ENCODE results near the gene CRYBG3. TPM values are rescaled to one million over a fixed set of nuclear protein-coding genes. Genes with fewer than 3 reads are reported as not detected.

CRYBG3 gene
- total RNA-seq, 2 experiments from 2014 or later = 5.9 to 6.1 TPM

DNA sequence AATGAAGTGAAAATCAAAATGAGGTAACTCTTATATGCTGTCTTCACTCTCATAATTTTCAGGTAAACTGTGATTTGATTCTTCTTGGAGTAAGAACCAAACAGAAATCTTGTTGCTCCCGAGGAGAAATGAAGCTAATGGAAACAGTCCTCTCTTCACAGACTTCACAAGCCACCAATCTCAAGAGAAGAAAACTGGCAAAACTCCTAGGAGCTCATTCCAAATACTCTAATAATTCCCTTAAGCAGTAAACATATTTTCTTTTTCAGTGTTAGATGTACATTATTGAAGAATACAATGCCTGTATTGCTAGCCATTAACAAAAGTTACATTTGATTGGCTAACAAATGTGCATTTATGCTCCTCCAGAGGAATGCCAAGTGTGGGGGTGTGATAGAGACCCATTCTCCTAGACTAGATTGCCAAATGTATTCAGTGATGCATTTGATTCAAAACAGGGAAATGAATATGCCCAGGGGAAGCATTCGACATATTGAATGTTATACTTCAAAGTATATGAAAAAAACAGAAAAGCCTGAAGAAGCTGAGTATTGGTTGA lies 162.2 kb downstream of the CRYBG3 start:
- Mint-ChIP-seq H3K27me3 (peaks cover 3% of the 10 kb centered on the region), H3K4me3 (no peak overlapping the region), H3K36me3 (peaks cover 28% of the 10 kb centered on the region), H3K27ac (no peak overlapping the region), H3K9me3 (ENCODE audit: low read depth) (peaks cover 5% of the 10 kb centered on the region), H3K4me1 (peaks cover 45% of the 10 kb centered on the region)
- CTCF ChIA-PET = interaction anchor here (1.3 to 1.4 kb wide), 2 partner anchors 13 to 163 kb away, joined by 3 to 5 read pairs; no protein-coding TSS in a partner anchor
- ATAC-seq (no peak), DNase-seq (no peak)

DNA sequence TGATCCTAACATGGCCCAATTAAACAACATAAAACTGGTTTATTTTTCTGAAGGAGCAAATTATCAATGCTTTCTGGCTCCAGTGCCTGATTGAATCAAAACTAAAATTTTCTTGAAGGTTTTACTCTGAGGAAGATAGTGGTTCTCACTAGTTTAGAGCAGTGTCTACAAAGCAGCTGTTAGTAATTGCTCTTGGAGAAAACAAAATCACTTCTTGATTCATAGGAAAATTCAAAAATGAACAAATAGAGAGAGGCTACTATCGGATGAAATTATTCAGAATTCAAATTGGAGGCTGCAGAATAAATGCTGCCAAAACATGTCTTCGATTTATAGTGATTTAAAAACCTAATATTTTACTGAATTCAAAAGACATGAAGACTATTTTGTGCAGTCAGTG lies 165.5 kb downstream of the CRYBG3 start:
- ATAC-seq (no peak), DNase-seq (no peak)
- Mint-ChIP-seq H3K4me1 (peaks cover 32% of the 10 kb centered on the region), H3K27me3 (peaks cover 3% of the 10 kb centered on the region), H3K9me3 (ENCODE audit: low read depth) (peaks cover 5% of the 10 kb centered on the region), H3K27ac (no peak overlapping the region), H3K4me3 (no peak overlapping the region), H3K36me3 (peaks cover 24% of the 10 kb centered on the region)
- CTCF ChIA-PET = interaction anchor here (1.2 kb wide), 1 partner anchor 9 kb away, joined by 3 read pairs; no protein-coding TSS in a partner anchor

DNA sequence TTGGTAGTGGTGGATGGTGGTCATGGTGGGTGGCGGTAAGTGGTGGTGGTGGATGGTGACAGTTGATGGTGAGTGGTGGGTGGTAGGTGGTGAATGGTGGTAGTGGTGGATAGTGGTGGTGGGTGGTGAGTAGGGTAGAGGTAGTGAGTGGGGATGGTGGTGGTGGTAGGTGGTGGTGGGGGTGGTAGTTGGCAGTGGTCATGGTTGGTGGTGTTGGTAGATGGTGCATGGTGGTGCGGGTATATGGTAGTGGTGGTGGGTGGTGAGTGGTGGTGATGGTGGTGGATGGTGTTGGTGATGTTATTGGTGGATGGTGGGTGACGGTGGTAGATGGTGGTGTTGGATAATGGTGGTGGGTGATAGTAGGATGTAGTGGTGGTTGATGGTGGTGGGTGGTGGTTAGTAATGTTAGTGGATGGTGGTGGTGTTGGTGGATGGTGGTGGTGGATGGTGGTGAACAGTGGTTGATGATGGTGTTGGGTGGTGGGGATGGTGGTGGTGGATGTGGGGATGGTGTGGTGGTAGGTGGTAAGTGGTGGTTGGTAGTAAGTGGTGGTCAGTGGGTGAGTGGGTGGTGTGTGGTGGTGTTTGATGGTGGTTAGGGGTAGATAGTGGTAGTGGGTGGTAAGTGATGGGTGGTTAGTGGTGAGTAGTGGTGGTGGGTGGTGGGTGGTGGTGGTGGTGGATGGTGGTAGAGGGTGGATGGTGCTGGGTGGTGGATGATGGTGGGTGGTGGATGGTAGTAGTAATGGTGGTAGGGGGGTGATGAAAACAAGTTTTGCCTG lies 167.2 kb downstream of the CRYBG3 start:
- CTCF ChIA-PET = no interaction called here
- ATAC-seq = no peak
- H3K27ac Mint-ChIP-seq = no peak overlapping the region
- H3K9me3 Mint-ChIP-seq (ENCODE audit: low read depth) = peaks cover 5% of the 10 kb centered on the region
- peaks cover 20% of the 10 kb centered on the region for H3K36me3 Mint-ChIP-seq
- no peak for DNase-seq
- no peak overlapping the region for H3K4me3 Mint-ChIP-seq
- peaks cover 3% of the 10 kb centered on the region for H3K27me3 Mint-ChIP-seq
- peaks cover 21% of the 10 kb centered on the region for H3K4me1 Mint-ChIP-seq

DNA sequence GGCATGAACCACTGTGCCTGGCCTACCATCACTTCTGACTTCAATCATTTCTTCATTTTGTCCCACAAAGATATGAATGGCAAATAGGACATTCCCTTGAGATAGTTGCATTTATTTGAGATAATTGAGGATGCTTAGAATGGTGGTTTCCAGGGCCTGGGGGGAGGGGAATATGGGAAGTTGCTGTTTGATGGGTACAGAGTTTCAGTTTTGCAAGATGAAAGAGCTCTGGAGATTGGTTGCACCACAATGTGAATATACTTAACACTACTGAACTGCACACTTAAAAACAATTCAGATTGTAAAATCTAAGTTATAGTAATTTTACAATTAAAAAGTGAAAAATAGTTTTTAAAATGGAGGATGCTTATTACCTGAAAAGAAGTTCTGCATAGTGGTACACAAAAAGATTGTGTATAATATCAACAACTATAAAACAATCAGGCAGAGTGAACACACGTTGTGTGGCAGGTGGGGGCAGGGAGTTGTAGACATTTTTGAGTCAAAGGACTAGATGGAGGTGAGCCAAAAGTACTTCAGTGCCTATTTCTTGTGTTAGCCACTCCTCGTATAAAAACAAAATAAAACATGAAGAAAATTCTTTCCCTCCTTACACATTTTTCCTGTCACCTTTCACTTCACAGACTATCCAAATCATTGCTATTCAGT lies 168.9 kb downstream of the CRYBG3 start:
- no peaks in the 10 kb centered on the region for H3K27me3 Mint-ChIP-seq
- peak overlapping the region; percentile 40 for H3K4me3 Mint-ChIP-seq
- CTCF ChIA-PET = interaction anchor here (1.0 kb wide), 1 partner anchor 26 kb away, joined by 5 read pairs; no protein-coding TSS in a partner anchor
- DNase-seq (no peak), ATAC-seq (no peak)
- H3K36me3 Mint-ChIP-seq = peaks cover 13% of the 10 kb centered on the region
- H3K9me3 Mint-ChIP-seq (ENCODE audit: low read depth) = peaks cover 5% of the 10 kb centered on the region
- peak overlapping the region; percentile 73 for H3K27ac Mint-ChIP-seq
- H3K4me1 Mint-ChIP-seq = peaks cover 21% of the 10 kb centered on the region

DNA sequence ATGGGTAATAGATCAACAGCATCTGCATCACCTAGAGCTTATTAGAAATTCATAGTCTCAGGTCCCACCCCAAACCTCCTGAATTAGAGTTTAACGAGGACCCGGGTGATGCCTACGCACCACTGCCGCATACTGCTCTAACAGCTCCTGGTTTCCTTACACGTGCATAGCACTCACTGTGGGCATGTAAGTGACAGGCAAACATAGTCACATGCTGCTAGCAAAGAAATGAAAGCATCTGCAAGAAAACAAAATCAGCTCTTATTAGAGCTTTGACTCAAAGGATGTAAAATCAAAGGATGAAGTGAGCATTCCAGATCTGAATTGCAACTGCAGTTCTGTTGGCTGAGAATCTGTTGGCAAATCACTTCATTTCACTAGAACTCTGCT lies 169.5 kb downstream of the CRYBG3 start:
- Mint-ChIP-seq H3K4me1 (peaks cover 21% of the 10 kb centered on the region), H3K9me3 (ENCODE audit: low read depth) (peaks cover 5% of the 10 kb centered on the region), H3K4me3 (peak overlapping the region; percentile 40), H3K27ac (peak overlapping the region; percentile 73), H3K27me3 (no peaks in the 10 kb centered on the region), H3K36me3 (peaks cover 13% of the 10 kb centered on the region)
- no peak for DNase-seq
- CTCF ChIA-PET = interaction anchor here (0.7 to 1.0 kb wide), 2 partner anchors 22 to 27 kb away, joined by 3 to 5 read pairs; no protein-coding TSS in a partner anchor
- ATAC-seq = peak; percentile 74

DNA sequence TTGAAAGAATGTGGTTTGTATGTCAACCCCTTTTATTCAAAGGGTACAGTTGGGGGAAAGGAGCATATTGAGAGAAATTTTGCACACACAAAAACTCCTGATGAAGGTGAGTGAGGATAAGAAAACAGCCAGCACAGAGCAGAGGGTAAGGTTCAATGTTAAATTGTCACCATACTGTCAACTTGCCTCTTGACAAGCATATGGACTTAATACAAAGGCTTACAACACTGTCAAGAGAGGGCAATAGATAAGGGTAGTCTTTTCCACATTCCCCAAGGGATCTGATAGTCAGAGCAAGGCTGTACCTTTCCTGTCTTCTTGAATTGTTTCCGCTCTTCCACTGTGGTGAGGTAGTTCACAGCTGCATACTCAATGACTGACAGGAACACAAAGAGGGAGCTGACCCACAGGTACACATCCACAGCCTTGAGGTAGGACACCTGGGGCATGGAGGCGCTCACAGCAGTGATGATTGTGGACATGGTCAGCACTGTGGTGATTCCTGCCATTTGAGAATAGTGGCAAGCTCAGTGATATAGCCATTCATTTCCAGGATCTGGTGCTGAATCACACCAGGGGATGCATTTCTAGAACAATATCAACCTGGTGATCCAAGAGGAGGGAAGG lies 170.8 kb downstream of the CRYBG3 start:
- H3K27ac Mint-ChIP-seq = peak overlapping the region; percentile 36
- ATAC-seq (no peak), DNase-seq (no peak)
- peaks cover 28% of the 10 kb centered on the region for H3K4me1 Mint-ChIP-seq
- CTCF ChIA-PET = interaction anchor here (1.2 kb wide), 1 partner anchor 30 kb away, joined by 3 read pairs; no protein-coding TSS in a partner anchor
- H3K4me3 Mint-ChIP-seq = no peak overlapping the region
- H3K36me3 Mint-ChIP-seq = peaks cover 8% of the 10 kb centered on the region
- no peaks in the 10 kb centered on the region for H3K27me3 Mint-ChIP-seq
- H3K9me3 Mint-ChIP-seq (ENCODE audit: low read depth) = peaks cover 5% of the 10 kb centered on the region

DNA sequence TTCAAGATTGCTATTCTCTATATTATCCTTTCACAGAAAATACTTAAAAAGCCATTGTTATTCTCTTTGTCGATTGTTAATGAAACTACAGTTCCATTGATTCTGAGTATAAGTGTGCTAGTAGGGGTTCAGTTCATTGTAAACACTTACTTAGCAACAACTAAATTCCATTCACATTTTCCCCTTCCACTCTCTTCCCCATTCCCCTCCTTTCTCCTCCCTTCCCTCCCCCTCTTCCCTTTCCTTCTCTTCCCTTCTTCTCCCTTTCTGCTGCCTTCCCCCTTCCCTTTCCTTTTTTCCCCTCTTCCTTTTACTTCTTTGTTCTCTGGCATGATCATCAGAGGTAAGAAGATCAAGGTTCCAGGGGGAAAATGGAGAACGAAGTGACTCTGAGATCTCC lies 171.7 kb downstream of the CRYBG3 start:
- ATAC-seq (no peak), DNase-seq (no peak)
- no peak overlapping the region for H3K27ac Mint-ChIP-seq
- peaks cover 2% of the 10 kb centered on the region for H3K36me3 Mint-ChIP-seq
- H3K27me3 Mint-ChIP-seq = no peaks in the 10 kb centered on the region
- peaks cover 2% of the 10 kb centered on the region for H3K9me3 Mint-ChIP-seq (ENCODE audit: low read depth)
- H3K4me1 Mint-ChIP-seq = peaks cover 26% of the 10 kb centered on the region
- no peak overlapping the region for H3K4me3 Mint-ChIP-seq
- CTCF ChIA-PET = interaction anchor here (1.2 kb wide), 1 partner anchor 29 kb away, joined by 3 read pairs; no protein-coding TSS in a partner anchor

DNA sequence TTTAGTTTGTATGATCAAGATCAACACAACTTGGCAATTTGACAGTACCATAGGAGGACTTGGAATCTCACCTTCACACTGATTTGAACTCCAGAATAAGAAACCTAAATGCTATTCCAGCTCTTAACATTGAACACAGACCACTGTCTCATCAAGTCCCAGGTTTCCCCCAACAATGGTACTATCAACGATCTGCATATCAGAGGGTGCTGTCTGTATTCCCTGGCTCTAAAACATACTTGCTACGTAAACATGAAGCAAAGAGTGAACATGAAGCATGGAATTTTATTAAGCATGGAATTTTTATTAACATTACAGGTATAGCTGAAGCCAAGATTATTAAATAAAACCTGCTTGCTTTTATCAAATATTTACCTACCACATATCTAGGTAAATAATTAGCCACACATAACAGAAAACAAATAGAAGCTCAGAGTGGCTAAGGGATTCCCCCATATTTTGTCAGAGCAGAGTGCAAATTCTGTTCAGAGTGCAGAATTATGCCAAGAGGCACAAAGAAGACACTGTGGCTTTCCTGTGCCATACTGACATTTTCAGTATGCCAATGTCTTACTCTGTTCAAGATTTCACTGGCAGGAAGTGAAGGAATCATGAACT lies 172.6 kb downstream of the CRYBG3 start:
- H3K27ac Mint-ChIP-seq = no peak overlapping the region
- no peaks in the 10 kb centered on the region for H3K9me3 Mint-ChIP-seq (ENCODE audit: low read depth)
- no peak overlapping the region for H3K4me3 Mint-ChIP-seq
- H3K4me1 Mint-ChIP-seq = peaks cover 26% of the 10 kb centered on the region
- peaks cover 3% of the 10 kb centered on the region for H3K27me3 Mint-ChIP-seq
- H3K36me3 Mint-ChIP-seq = peaks cover 2% of the 10 kb centered on the region
- CTCF ChIA-PET = no interaction called here
- no peak for ATAC-seq
- DNase-seq = no peak

Other genes with a start within 250 kb of the CRYBG3 start
- 1 to 10 TPM; 4.5 to 5.4 TPM for gene ARL6, start 57.3 kb upstream of the CRYBG3 start, total RNA-seq
- 10 to 100 TPM; 47.9 to 82.1 TPM for gene RIOX2, start 150.4 kb downstream of the CRYBG3 start, total RNA-seq
- gene GABRR3, start 213.3 kb downstream of the CRYBG3 start, total RNA-seq = not detected

All from activated CD8-positive, alpha-beta memory T cell treated with anti-CD3 and anti-CD28 coated beads, Interleukin-2, amount 10 ng/mL, durations not matched to agents 7 days and 5 days (primary cell).